HG02763 (cell line): ENCODE results near the gene SOX6.
"Not testable (repeated sequence)": the region's sequence is repeated elsewhere in the genome, so short reads cannot be mapped to it uniquely, and the experiment has no call there.

ENCODE experiments used
- ATAC-seq: cut with Tn5 transposase; IDR thresholded peaks from one replicate; pipeline ENCODE4 v1.9.1; 2021; ENCODE audit warnings: mild to moderate bottlenecking, moderate library complexity; ENCODE audit not compliant: unreplicated experiment

SOX6 gene

DNA sequence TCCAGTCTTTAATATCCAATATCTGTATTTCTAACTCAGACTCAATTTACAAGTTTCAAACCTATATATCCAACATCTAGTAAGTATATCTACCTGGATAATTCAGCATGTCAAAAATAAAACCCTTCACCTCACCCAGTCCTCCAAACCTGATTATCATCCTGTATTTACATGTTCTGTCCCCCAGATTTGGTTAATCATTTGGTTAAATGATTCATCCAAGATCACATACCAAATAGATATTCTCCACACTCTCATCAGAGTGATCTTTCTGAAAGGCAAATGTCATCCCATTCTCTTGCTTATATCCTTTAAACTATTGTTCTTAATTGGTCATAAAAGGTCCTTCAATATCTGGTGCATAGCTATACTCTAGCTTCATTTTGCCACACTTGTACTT, 199.0 kb downstream of the SOX6 start:
- ATAC-seq = no peak

DNA sequence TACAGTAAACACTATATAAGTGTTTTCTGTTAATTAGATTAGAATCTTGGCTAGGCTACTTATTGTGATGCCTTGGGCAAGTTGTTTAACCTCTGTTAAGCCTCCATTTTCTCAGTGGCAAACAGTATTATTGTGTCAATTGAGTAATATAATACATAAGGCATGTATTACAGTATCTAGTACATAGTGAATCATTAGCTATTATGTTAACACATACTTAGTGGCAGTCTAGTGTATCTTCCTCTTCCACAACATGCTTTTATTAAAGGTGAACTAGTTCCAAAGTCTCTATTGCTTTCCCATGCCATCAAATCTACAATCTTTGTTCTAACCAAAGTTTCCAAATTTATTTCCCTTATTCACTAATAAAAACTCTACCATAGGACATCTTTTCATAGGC, 200.9 kb downstream of the SOX6 start:
- ATAC-seq = no peak

DNA sequence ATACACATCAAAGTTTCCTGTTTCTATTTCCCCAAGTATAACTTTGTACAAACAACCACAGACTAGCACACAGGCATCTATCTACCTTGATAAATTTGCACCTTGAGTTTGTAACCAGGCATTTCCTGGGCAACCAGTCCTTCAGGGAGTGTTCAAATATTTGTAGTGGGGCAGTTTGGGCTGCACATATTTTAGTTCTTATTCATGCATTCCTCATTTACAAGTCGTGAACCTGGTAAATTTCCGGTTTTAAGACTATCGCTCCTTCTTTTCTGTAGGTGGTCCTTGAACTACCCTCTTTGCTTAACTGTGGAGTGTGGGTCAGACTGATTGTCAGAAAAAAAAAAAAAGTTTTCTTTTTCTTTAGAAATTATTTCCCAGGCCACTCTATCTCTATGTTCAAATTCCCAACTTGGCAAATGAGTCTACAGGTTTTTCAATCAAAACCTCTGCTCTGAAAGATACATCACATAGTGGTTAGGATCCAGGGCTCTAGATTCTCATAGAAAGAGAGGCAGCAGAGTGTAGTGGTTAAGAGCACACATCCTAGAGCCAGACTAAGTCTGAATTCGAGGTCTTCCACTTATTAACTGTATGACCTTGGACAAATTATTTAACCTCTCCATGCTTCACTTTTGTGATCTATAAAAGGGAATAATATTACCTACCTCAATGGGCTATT, 201.5 kb downstream of the SOX6 start:
- no peak for ATAC-seq

DNA sequence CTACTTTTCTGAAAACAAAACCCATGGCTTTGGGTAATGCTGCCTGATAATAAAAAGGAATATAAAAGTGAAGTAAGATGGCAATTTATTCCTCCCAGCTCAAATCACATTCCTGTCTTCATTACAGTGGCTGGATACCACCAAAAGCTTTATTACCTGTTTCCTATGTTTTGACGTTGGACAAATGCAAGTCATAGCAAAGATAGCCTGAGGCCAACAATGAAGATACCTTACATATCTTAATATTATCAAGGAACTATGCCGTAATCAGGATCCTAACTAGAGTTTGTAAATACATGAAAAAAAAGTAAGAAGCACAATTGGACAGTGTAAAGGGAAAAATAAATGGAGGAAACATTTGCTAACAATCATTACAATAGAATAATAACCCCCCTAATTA, 202.4 kb downstream of the SOX6 start:
- ATAC-seq = no peak

DNA sequence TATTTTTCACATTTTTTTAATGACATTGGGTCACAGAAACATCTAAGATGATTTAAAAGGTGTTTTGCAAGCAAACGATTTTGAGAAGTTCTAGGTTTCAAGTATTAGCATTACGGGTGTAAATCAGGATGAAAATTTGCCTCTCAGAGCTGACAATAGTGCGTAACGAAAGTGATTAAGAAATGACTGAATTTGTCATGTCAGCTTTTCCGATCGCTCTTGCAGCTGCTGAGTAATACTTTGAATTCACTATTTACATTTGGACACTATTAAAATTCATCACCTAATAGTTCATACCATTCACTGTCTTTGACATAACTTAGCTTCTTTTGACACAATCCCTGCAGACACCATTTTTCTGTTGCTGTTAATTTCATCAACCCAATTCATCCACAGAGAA, 205.2 kb downstream of the SOX6 start:
- no peak for ATAC-seq

DNA sequence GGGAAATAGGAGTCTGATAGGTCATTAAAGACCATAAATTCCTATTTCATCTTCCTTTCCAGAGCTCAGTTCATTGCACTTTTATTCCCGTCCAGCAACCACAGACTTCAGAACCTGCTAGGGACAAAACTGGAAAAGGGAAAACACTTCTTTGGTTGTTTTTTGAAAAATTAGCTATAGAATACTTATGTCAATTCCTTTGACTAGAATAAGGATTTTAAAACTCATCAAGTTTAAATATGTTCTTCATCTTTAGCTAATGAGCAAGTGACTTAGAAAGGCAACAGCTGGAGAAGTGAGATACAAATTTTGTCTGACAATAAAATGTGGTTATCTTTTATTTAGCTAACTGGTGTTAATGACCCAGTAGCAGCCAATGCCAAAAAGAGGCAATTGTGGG, 206.9 kb downstream of the SOX6 start:
- ATAC-seq = no peak

DNA sequence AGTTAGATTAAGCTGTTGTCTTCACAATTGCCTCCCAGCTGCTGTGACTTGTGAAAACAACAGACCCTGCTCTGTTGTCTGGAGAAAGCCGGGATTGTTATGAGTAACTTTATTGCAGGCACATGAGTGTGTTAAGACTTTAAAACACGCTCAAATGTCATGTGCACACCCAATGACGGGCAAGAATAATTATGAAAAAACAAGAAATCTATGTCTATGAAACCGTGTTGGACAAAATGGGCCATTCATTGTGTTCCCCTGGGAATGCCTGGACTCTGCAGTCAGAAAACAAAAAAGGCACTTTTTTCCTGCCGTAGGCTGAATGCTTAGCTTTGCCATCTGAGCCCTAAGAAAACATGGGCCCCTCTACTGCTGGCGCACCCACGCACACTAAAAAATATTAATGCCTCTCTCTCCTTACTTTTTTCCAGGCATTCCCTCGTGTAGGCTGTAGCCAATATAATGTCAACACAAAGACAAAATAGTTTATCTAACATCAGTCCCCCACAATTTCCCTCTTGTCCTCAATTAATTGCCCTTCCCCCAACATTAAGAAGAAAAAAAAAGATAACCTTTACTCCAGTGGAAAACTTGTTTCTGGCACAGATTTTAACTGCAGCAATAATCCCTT, 207.9 kb downstream of the SOX6 start:
- ATAC-seq = no peak

DNA sequence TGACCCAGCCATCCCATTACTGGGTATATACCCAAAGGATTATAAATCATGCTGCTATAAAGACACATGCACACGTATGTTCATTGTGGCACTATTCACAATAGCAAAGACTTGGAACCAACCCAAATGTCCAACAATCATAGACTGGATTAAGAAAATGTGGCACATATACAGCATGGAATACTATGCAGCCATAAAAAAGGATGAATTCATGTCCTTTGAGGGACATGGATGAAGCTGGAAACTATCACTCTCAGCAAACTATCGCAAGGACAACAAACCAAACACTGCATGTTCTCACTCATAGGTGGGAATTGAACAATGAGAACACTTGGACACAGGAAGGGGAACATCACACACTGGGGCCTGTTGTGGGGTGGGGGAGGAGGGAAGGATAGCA, 209.4 kb downstream of the SOX6 start:
- not testable (repeated sequence) for ATAC-seq

DNA sequence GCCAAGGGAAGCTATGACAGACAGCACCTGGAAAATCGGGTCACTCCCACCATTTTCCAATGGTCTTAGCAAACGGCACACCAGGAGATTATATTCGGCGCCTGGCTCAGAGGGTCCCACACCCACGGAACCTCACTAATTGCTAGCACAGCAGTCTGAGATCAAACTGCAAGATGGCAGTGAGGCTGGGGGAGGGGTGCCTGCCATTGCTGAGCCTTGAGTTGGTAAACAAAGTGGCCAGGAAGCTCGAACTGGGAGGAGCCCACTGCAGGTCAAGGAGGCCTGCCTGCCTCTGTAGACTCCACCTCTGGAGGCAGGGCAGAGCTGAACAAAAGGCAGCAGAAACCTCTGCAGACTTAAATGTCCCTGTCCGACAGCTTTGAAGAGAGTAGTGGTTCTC, 214.7 kb downstream of the SOX6 start:
- ATAC-seq = not testable (repeated sequence)

DNA sequence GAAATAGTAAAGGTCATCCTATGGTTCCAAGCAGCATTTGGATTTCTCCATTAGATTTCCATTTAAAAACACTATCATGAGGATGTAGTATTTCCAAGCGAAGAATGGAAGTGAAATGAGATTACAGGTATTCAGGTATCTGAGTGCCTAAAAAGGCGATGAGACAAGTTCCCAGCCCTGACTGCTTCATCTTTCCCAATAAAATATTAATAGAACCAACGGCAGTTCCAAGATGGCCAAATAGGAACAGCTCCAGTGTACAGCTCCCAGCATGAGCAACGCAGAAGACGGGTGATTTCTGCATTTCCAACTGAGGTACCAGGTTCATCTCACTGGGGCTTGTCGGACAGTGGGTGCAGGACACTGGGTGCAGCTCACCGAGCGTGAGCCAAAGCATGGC, 215.2 kb downstream of the SOX6 start:
- not testable (repeated sequence) for ATAC-seq

DNA sequence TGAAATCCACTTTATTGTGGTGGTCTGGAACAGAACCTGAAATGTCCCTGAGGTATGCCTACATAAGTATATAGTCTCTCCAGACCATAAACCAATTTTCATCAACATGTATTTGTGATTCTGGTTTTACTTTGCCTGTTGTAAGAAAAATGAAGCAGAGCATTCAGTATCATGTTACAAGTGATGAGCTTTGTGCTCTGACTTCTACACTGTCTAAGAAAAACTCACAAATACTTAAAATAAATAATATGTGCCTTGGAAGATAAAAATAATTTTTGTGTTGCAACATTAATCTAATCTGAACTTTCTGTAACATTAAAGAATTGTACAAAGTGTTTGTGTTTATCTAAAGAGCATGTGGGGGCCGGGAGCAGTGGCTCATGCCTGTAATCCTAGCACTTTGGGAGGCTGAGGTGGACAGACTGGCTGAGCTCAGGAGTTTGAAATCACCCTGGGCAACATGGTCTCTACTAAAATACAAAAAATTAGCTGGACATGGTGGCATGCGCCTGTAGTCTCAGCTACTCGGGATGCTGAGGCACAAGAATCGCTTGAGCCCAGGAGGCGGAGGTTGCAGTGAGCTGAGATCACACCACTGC, 219.5 kb downstream of the SOX6 start:
- ATAC-seq = no peak

DNA sequence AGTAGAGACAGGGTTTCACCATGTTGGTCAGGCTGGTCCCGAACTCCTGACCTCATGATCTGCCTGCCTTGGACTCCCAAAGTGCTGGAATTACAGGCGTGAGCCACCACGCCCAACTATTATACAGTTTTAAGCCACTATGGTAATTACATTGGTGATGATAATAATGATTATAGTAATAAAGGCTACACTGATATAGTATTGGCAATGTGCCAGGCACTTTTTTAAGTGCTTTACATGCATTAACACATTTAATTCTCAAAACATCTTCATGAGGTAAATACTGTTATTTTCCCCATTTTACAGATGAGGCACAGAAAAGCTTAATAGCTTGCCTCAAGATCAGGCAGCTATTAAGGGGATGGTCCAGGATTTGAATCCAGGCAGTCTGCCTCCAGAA, 222.5 kb downstream of the SOX6 start:
- ATAC-seq = no peak

DNA sequence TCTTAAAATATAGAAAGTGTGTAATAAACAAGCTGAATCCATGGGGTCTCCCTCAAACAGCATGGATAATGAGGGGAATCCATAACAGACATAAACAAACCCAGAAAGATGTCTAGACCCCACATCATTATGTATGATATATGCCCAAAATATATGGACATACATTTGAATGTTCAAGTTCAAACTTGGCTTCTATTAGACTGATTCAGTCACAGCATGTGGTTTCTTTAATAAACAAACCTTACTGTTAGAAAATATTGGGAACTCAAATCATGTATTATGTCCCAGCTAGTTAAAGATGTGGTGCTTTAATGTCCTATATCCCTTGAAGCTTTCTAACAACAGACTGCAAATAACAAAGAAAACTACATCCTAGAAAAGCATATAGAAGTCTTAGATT, 228.6 kb downstream of the SOX6 start:
- no peak for ATAC-seq

DNA sequence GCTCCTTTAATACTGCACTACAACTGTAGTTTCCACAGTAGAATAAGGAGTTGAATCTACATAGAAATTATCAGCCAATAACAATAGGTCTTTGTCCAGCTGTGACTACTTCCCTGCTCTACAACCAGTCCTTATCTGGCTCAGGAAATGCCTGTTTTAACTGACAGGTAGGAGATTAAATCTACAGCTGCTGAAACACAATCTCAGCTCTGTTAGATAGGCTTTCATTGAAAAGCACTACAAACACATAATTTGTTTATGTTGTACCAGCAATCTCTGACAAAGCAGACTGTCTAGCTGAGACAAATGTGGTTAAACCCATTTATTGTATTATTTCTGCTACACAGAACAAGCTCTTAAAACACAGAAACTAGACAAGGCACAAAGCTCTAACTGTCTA, 230.0 kb downstream of the SOX6 start:
- ATAC-seq = no peak

DNA sequence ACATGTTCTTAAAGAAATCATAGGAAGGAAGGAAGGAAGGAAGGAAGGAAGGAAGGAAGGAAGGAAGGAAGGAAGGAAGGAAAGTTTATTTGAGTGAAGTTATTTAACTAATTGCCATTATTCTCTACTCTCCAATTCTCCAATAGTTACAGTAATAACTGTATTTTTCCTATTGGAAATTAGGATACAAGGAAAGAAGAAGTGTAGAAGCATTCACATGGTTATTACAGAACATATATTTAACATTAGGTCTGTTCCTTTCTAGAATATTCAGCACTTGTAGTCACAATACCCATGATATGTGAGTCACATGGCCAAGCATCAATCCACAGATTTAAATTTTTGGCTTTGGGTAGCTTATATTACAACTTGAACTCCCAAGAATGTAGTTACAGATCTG, 230.6 kb downstream of the SOX6 start:
- ATAC-seq = no peak

DNA sequence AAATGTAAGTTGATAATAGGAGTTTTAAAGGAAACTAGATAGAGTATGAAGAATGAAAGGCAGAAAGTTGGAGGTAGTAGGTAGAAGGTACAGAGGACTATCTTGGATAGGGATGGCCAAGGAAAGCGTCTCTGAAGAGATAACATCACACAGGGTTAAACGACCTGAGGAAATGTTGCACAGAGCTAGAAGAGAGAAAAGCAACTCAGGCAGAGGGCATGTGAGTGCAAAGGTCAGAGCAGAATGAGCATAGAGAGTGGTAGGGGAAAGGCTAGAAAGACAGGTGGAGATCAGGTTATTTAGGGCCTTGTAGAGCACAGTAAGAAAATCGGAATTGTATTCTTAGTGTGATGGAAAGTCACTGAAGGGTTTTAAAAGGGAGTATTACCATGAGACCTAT, 232.0 kb downstream of the SOX6 start:
- no peak for ATAC-seq

DNA sequence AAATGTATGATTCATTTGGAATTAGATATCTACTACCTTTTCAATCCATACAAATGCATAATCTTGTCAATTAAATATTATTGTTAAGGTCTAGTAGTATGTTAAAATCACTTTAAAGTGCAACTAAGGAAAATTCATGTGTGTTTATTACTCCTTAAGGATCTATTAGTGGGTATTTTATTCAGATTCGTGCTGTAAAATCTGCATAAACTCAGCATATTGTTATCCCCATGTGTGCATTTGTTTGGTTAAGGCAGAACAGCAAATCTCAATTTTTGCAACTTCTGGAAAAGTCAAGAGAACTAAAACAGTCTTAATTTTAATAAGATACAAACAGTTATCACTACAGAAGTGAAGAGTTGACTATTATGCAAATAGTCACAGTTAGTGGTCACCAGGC, 234.5 kb downstream of the SOX6 start:
- no peak for ATAC-seq

DNA sequence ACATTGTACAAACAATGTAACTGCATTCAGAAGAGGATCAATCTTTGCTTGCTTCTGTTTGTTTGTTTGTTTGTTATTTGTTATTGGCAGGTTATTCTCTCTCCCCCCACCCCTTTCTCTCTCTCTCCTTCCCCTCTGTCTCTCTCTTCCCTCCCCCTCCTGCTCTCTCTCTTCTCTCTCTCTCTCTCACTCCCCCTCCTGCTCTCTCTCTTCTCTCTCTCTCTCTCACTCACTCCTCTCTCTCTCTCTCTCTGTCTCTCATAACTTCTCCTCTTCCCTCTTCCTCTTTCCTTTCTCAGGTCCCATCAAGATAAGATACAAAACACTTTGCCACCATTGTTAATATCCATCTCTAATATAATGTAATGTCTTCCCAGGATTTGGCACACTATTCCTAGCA, 236.3 kb downstream of the SOX6 start:
- no peak for ATAC-seq

DNA sequence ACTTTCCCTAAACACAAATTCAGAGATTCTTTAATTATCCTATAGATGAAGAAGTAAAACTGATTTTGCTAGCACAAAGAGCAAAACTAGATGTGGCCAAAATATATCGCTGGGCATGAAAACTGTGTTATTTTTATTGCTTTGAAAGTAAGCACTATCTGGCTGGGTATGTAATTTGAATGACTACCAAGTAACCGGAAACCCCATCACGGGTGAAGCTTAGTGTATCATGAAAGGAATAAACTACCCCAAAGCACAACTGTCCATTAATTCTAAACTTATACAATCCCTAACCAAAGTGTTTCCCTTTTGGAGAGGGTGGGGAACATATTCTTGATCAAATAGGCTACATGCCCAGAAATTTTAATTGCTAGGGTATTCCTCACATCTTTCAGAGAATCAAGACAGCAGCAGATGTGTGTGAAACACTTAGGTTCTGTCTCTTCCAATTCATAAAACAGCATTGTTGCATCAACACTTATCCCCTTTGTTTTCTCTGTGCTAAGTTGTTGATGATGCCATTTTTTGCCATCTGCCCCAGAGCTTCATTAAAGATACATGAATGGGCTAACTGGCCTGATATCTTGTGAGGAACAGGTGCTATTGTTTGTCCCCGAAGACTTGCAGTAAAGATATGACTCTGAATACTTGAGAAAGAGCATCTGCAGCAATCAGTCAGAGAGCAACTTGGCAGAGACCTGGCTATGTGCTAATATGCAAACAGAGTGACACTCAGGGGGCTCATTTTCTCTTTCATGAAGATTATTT, 238.2 kb downstream of the SOX6 start:
- no peak for ATAC-seq

DNA sequence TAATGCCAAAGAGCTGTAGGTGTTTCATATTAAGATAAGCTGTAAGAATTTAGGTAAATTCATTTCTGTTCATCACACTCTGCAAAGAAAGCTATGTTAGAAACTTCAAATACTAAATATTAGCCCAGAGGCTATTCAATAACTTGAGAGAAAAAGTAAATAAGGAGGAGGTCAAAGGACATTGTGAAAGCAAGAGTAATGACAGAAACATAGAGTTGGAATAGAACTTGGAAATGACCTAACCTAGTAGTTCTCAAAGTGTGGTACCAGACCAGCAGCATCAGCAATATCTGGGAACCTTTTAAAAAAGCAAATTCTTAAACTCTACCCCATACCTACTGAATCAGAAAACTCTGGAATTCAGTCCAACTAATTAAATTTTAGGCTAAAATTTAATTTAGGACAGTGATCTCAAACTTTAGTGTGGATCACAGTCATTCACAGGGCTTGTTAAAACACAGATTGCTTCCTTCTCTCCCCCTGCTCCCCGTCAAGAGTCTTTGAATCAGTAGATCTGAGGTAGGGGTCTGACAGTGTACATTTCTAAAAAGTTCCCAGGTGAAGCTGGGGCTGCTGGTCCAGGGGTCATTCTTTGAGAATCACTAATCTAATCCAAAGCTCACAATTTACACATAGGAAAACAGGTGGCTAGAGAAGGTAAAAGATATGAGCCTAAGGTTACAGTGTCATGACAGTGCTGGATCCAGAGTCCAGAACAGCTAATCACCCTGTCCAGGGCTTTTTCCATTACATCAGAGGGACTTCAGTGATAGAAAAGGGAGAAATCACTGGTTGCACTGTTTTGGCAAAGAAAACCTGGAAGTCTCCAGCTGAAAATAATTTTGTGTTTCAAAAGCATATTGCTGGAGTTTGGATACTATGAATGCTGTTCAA, 241.1 kb downstream of the SOX6 start:
- no peak for ATAC-seq

DNA sequence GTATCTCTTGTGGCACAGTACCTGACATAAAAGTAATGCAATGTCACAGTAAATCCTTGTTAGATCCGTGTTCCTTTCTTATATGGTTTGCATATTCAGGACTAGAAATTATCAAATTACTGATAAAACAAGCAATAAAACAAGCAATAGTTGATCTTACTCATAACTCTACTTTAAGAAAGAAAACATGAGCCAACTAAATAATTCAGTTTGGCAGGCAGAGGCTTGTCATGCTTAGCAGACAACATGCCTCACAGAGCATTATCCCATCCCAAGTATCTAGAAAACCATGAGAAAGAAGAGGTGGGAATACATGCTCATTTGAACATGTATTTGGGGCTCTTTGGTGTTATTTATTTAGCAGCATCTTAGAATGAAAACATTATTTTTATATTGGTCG, 241.9 kb downstream of the SOX6 start:
- ATAC-seq = no peak
